Measurements from ENCODE around the gene GAS2L2.
"Not testable (repeated sequence)": the region's sequence is repeated elsewhere in the genome, so short reads cannot be mapped to it uniquely, and the experiment has no call there.

GAS2L2 gene

DNA sequence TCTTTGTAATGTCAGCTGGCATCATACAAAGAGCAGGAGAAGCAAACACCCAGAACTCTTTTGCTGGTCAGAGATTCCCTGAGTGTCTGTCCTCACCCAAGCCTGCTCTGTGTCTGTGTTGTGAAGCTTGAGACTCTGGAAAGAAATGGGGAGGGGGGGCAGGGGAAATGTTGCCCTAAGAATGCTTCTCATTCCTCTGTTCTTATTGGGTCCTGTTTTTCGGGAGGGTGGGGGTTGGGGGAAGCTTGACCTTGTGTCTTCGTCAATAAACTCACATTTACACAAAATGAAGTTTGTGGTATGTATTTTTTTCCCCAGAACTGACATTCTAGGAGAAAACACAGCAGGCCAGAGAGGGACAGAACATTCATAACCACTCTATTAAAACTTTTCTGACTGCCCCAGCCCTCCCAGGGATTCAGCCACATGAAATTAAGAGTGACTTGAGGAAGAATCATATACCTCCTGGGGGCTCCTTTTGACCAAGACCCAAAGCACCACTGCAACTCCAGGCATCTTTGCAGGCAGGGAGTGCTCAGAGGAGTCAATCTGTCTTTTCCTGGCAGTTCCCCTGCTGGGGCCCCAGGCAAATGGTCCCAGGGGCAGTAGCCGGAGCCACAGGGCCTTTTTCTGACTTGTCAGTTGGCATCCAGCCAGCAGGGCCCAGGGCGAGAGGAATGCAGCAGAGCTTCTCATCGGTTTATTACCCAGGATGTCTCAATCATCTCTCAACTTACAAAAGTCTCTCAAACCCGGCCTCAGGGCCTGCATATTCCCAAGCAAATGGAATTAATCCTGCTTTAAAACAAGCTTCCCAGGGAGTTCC lies 26.7 kb downstream of the GAS2L2 start:
- no peak for DNase-seq

DNA sequence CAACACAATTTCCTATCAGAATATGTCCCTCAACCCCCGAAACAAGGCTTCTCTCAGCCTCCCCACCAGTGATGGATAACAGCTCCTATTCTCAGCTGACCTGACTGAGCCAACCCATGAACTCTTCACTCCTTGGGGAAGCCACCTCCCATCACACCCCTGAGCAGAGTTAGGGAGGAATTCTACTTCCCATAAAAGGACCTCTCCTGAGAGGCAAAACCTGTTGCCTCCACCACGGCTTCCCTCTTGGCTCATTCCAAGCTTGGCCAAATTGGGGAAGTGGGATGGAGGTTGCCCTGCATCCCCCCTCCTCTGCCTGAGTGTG lies 27.3 kb downstream of the GAS2L2 start:
- no peak for DNase-seq

DNA sequence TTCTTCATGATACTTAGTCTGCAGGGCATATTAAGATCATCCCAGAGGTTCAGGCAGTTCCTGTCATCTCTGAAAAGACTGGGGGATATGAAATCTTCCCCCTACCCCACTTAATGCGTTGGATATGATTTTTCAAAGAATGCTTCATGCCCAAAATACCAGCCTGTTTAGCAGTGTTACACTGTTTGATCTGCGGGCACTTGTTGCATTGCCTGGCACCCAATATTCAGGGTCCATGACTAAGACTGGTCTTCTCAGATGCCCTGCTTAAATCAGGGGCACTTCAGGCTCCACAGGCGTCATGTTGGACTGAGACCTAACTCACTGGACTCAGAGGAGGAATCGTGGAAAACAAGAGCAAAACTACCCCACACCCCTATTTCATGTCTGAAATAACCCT lies 28.0 kb downstream of the GAS2L2 start:
- DNase-seq: no peak

DNA sequence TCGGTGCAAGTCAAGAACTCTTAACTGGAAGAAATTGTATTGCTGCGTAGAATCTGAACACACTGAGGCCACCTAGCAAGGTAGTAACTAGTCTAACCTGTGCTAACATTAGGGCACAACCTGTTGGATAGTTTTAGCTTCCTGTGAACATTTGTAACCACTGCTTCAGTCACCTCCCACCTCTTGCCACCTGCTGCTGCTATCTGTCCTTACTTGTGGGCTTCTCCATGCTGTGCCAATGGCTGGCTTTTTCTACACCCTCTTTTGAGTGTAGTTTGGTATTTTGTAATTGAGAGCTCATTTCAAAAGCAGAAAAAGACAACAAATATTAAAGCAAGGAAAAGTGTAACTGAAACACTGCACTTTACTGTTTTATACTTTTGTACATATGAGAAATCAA lies 29.3 kb downstream of the GAS2L2 start:
- no peak for DNase-seq

DNA sequence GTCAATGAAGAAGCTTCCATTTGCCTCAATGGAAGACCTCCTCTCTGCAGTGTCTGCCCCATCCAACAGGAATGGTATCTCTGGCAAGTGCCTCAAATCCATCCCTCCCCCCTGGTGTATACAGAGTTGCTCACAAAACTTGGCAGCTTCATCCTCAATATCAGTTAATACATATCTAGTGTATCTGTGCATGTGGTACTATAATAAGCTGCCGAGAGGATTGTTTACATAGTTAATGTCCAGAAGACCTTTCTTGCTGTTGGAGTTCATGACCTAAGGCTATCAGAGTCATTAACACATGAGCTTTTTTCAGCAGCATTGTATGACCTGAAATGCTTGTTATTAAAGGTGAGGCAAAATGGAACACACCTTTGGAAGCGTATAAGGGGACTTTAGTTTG lies 35.6 kb downstream of the GAS2L2 start:
- DNase-seq: no peak

DNA sequence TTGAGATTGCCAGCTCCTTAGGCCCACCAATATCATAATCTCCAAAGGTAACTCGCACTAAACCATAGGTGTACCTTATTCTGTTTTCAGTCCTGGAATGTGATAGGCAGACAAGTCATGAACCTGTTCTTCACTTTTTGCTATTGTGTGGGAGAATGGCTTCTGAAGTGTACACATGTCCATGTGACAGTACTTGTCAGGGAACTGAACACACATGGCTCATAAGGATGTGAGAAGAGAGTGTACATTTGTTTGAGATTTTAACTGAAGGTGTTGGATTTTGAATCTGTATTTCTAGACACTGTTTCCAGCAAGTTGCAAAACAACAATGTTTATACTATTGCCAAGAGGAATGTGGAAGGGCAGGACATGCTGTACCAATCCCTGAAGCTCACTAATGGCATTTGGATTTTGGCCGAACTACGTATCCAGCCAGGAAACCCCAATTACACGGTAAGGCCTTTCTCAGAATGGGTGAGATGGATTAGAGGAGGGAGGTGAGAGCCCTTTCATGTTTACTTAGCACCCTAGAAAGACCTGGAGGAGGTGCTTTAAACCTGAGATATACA lies 36.1 kb downstream of the GAS2L2 start:
- DNase-seq: no peak

DNA sequence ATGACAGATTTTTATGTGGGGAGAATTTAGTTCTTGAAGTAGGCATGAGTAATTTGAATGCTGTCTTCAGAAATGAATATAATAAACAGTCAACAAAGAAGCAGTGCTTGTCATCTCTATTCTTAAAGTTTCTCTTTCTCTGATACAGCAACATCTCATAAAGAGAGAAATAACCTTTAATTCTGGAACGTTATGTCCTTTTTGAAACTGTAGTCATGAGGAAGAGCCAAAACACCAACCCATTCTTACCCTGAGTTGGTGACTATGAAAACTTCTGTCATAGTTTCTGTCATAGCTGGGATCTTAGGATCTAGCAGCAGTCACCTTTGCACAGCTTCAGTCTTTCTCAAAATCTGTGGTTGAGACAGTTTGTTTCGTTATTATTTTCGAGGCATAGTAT lies 36.9 kb downstream of the GAS2L2 start:
- DNase-seq: no peak

DNA sequence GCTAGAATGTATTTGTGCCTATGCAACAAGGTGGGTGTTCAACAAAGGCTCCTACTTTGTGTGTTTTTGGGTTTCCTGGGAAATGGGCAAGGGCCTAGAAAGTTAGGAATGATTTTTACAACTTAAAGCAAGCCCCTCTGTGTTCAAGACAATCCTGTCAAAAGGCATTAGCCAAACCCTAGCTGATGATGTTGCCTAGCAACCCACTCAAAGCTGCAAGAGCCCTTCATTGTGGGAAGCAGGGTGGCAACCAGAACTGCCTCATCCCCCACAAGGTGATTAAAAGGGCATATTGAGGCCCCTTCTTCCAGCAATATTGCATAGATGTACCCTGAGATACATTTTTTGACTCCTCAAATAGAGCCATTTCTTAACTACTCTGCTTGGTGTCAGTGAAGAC lies 37.6 kb downstream of the GAS2L2 start:
- DNase-seq: no peak

DNA sequence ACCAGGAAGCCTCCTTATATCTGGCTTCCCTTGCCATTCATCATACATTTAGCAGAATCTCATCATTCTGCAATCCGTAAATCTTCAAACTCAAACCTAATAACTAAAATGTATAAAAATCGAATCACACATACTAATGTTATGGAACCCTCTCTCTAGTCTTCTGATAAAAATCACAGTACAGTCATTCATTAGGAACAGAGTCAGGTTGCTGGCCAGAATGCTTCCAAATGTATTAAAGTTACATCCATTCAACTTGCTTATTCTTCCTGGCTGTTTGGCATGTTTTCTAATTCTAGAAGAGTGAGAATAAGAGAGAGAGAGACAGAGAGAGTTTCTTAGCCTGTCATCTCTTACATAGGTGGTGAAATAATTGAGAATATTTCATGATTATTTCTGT lies 38.1 kb downstream of the GAS2L2 start:
- no peak for DNase-seq

DNA sequence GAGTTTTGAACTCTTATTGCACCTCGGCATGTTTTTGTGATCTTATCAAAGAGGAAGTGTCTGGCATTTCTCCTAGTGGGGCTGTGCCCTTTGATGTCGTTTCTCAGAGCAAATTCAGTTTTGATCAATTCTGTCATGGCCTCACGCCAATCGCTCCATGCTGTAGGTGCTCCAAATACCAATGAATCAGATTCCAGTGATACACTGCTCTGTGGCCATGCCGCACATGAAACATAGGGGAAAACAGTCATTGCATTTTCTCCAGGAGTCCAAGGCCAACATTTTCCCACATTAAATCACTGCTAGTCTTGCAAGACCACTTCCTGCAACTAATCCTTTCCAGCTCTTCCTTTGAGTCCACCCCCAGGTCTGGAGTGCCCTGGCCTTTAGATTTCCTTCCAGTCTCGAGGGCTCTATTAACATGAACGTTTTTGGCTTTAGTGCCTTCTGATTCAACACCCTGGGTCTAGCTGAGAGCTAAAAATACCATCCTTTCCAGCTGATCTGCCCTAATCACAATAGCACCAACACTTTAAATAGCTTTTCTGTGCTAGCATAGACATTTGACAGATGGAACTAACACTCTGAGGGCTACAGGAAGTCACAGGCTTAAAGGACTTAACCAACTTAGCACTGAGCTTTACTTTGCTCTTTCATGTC lies 39.8 kb downstream of the GAS2L2 start:
- DNase-seq: no peak

DNA sequence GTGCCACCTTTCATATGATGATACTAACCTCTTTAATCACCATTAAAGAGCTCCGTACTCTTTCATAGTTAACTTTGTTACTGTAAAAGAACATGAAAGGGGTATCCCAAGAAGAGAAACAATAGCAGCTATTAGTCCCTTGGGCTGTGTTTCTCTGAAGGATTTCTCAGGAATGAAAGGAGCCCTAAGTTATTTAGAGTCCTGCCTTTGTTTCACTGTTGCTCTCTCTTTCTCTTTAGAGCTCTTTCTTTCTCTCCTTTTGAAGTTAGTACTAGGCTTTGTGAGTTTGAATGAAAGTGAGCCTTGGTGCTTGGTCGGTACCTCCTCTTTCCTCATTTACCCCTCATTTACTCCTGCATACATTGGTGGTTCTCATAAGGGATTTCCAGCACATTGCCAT lies 42.1 kb downstream of the GAS2L2 start:
- DNase-seq: no peak

DNA sequence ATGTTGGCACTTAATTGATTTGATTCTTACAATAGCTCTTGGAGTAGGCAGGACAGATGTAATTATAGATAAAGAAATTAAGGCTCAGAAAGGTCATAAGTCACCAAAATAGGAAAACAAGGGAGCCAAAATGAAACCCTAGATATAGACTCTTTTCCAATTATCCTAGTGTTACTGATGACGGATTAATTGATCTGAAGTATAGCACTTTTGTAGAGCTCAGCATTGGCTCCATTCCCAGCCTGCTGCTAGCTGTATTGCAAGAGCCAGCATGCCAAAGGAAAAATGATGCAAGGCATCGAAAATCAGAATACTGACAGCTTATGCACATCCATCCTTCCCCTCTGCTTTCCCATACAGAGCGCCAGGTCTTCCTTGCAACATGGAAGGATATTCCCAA lies 43.2 kb downstream of the GAS2L2 start:
- peak; percentile 30 for DNase-seq

DNA sequence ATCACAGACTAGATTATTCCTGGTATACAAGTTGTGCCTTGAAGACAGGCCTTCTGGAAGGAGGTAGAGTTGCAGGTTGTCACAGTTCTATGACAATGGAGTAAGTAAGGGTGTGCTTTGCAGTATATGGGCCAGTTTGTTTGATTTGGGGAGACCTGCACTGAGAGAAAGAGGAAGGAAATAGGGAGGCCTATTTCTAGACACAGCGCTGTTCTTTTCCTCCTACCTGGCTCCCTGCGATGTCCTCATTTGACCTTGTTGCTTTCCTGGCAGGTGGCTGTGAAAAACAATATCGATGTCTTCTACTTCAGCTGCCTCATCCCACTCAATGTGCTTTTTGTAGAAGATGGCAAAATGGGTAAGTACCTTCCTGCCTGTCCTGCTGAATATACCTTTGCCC lies 44.1 kb downstream of the GAS2L2 start:
- DNase-seq: no peak

DNA sequence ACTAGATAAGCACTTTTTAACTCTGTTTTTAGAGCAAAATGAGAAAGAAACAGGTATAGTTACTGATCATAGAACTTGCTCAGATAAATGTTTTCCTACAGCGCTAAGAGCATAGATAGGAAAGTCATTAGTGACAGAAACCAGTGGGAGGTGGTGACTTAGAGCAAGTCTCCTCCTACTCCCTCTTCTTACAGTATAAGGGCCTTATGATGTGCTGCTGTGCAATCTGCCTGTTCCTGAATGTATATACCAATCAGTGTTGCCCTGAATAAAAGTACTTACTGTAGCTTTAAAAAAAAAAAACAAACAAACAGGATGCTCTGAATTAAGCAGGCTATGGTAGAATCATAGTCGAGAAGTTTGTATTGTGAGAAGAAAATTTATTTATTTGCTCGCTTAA lies 44.9 kb downstream of the GAS2L2 start:
- DNase-seq: peak; percentile 23

DNA sequence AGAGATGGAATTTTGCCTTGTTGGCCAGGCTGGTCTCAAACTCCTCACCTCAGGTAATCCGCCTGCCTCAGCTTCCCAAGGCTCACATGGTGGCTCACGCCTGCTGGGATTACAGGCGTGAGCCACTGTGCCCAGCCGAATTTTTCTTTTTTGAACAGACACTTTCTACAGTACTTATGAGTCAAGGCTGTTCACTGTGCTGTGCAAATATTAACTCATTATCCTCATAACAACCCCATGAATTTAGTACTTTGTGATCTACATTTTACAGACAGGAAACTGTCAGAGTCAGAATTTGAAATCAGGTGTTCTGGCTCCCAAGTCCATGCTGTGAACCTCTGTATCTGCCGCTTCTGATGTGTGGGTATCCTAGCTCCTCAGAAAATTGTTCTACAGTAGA lies 47.3 kb downstream of the GAS2L2 start:
- DNase-seq: no peak

DNA sequence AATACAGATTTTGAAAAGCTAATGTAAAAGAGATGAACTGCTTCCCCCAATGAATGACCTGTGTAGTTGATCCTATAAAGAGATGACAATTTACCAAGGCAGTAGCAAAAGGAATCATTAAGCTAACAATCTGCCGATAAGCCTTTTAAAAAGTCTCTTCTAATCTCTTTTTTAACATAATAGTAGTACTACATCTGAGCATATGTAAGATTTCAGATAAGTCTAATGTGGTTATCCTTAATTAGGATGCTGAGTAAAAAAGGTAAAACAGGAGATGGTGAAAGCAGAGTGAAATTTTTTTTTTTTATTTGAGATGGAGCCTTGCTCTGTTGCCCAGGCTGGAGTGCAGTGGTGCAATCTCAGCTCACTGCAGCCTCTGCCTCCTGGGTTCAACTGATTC lies 47.8 kb downstream of the GAS2L2 start:
- DNase-seq: no peak

DNA sequence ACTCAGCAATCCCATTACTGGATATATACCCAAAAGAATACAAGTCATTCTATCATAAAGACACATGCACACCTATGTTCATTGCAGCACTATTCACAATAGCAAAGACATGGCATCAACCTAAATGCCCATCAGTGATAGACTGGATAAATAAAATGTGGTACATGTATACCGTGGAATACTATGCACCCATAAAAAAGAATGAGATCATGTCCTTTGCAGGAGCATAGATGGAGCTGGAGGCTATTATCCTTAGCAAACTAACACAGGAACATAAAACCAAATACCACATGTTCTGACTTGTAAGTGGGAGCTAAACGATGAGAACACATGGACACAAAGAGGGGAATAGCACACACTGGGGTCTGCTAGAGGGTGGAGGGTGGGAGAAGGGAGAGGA lies 49.7 kb downstream of the GAS2L2 start:
- DNase-seq: not testable (repeated sequence)

DNA sequence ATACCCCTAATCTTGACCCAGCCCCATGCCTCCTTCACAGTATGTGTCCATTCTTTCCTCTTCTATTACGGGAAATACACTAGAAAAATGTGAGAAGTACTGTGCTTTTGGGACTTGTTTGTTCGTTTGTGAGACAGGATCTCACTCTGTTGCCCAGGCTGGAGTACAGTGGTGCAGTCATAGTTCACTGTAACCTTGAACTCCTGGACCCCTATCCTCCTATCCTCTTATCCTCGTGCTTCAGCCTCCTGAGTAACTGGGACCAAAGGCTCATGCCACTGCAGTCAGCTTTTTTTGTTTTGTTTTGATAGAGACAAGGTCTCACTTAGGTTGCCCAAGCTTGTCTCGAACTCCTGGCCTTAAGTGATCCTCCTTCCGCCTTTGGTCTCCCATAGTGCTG lies 51.5 kb downstream of the GAS2L2 start:
- no peak for DNase-seq

DNA sequence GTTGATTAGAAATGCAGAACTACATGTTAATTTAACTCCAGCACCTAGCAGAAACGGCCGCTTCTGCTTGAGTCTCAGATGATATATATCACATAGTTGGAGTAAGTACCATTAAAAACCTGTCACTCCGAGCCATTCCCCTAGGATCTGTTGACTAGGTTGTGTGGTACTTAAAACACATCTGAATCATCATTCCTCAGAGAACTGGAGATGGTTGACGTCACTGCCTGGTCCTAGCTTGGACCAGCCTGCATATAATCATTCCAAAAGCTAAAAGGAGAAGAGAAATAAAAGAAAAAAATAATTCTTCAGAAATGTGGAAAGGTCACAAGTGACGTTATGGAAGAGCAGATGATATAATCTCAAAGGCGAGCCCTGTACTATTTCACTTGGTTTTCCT lies 52.9 kb downstream of the GAS2L2 start:
- no peak for DNase-seq

DNA sequence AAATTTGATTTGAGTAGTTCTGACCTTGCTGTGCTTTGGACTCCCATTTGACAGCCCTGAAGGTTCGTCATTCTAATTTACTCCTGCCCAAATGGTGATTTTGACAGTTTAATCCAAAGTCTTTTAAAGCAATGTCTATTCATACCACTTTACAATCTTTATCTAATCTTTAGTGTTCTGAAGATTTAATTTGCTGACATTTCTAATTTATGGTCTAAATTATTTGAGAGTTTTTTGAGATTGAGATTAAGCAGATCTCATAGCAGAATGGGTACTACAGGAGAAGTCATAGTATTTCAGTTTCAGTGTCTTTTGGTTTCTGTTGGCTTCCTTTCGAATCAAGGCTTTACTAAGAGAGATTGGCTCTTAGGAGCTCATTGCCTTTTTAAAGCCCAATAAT lies 54.2 kb downstream of the GAS2L2 start:
- no peak for DNase-seq

DNA sequence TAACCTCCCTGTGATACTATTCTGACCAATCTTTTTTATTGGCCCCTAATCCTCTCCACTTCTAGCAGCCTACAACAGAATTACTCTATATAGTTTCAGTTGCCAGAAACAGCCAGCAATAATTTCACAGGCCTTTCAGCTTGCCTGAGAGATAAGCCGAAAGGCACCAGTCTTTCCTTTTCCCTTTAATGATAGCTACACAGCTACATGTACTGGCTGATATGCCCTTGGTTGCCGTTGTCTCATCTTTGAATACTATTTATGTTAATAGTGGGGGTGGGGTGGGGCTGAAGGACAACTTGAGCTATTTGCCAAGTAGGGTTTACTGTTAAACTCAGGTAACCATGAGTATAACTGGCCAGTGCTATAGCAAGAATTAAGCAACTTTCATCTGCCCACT lies 57.4 kb downstream of the GAS2L2 start:
- DNase-seq: no peak

DNA sequence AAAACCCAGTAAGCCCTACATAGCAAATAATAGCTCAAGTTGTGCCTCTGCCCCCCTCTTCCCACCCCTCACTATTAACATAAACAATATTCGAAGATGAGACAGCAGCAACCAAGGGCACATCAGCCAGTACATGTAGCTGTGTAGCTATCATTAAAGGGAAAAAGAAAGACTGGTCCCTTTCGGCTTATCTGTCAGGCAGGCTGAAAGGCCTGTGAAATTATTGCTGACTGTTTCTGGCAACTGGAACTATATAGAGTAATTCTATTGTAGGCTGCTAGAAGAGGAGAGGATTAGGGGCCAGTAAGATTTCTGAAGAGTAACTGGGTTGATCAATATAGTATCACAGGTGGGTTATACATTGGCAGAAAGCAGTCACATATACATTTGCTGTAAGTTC lies 58.1 kb downstream of the GAS2L2 start:
- DNase-seq: no peak
